H1 (cell line): Measurements from ENCODE around the gene MARS1.

Experiments
- BACH1 ChIP-seq: IDR thresholded peaks from 2 replicates; pipeline ENCODE4 v1.6.1; 2012; ENCODE audit warnings: low read length, improper control_type of control experiment
- CTCF ChIP-seq, 3 experiments: IDR thresholded peaks; 1 replicate in 2 of 3; 2 replicates in 1 of 3; pipeline versions ENCODE4 v1.5.1 to v1.6.1; 2011; ENCODE audit warnings: low read length in 3 of 3, mild to moderate bottlenecking in 3 of 3, inconsistent platforms in 2 of 3, low read depth in 1 of 3, moderate library complexity in 1 of 3; ENCODE audit not compliant: insufficient read depth in 1 of 3; ENCODE audit errors: control extremely low read depth in 1 of 3
- EP300 ChIP-seq, 2 experiments: IDR thresholded peaks; 1 replicate in 1 of 2; 2 replicates in 1 of 2; pipeline ENCODE4 v1.6.1; 2011 to 2012; ENCODE audit warnings: low read depth in 2 of 2, low read length in 2 of 2, mild to moderate bottlenecking in 2 of 2, borderline replicate concordance in 1 of 2, inconsistent platforms in 1 of 2, moderate library complexity in 1 of 2
- KDM1A ChIP-seq: fragments of 200-600, 300-600 bp; sonication (generic); IDR thresholded peaks from 2 replicates; pipeline ENCODE4 v1.7.1; 2016; ENCODE audit warnings: mild to moderate bottlenecking, low read length, borderline replicate concordance
- RAD21 ChIP-seq, 2 experiments: IDR thresholded peaks in 1 of 2; conservative IDR thresholded peaks in 1 of 2; 2 replicates each; pipeline ENCODE4 v1.6.1; 2011; ENCODE audit warnings: low read depth in 2 of 2, low read length in 2 of 2, improper control_type of control experiment in 1 of 2, inconsistent platforms in 1 of 2, mild to moderate bottlenecking in 1 of 2, moderate library complexity in 1 of 2
- SP1 ChIP-seq: IDR thresholded peaks from 2 replicates; pipeline ENCODE4 v1.6.1; 2011; ENCODE audit warnings: low read depth, low read length
- SRF ChIP-seq: IDR thresholded peaks from 2 replicates; pipeline ENCODE4 v1.6.1; 2011; ENCODE audit warnings: mild to moderate bottlenecking, low read depth, low read length, moderate library complexity

DNA sequence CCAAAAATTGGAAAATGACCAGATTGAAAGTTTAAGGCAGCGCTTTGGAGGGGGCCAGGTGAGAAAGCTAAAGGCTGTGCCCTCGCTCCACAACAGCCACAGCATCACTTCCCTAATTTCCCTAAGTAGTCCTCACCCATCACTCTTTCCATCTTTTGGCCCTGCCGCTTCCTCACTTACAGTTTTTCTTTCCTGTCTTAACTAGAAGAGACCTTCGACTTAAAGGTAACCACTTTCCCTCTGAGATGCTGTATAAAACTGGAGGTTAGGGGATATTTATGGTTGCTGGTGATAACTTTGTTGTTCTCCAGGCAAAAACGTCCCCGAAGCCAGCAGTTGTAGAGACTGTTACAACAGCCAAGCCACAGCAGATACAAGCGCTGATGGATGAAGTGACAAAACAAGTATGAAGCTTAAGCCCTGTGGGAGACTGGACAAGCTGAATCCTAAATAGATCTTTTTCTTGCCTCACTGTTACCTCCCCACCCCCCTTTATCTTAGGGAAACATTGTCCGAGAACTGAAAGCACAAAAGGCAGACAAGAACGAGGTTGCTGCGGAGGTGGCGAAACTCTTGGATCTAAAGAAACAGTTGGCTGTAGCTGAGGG is 28.2 kb downstream of the MARS1 start:
- TF ChIP-seq BACH1, result no peak
- no peak for TF ChIP-seq EP300 (IDR thresholded peaks at IDR 0.05; ENCODE audit: borderline replicate concordance in 1 of 2, low read depth in 2 of 2, low read length in 2 of 2)
- no peak for TF ChIP-seq RAD21 (IDR thresholded peaks at IDR 0.05 in 1 of 2, conservative IDR thresholded peaks at IDR 0.05 in 1 of 2; ENCODE audit: low read depth in 2 of 2, low read length in 2 of 2)
- TF ChIP-seq SRF, result no peak
- TF ChIP-seq KDM1A, result no peak
- no peak for TF ChIP-seq CTCF (IDR thresholded peaks at IDR 0.05; ENCODE audit: control extremely low read depth in 1 of 3, insufficient read depth in 1 of 3, low read depth in 1 of 3, low read length in 3 of 3)
- no peak for TF ChIP-seq SP1
